HG02798 (cell line): ENCODE measurements around the gene TNP2.
A peak's percentile ranks its signal among the peaks of the same experiment; 100 is the strongest.

Source experiments
- ATAC-seq: cut with Tn5 transposase; IDR thresholded peaks from one replicate; pipeline ENCODE4 v1.9.1; 2021; ENCODE audit warnings: mild to moderate bottlenecking; ENCODE audit not compliant: unreplicated experiment, poor library complexity

The TNP2 gene

GRCh38 chr16:11268921-11269375 is at the start of gene TNP2:
Gene TNP2 (minus strand): TSS chr16:11269325. CDS start chr16:11269262, 63 bp downstream.
- no peak for ATAC-seq

GRCh38 chr16:11318817-11319216 is 49.7 kb upstream of the TNP2 start:
- no peak for ATAC-seq

GRCh38 chr16:11316331-11317015 is 47.3 kb upstream of the TNP2 start:
- no peak for ATAC-seq

- ATAC-seq = no peak
Measured at GRCh38 chr16:11315510-11315909, 46.4 kb upstream of the TNP2 start.

GRCh38 chr16:11314309-11314894 is 45.3 kb upstream of the TNP2 start:
- ATAC-seq = no peak

GRCh38 chr16:11313493-11314308 is 44.6 kb upstream of the TNP2 start:
- ATAC-seq = no peak

- ATAC-seq = no peak
Measured at GRCh38 chr16:11312718-11313492, 43.8 kb upstream of the TNP2 start.

- peak; percentile 36 for ATAC-seq
Measured at GRCh38 chr16:11310997-11311561, 42.0 kb upstream of the TNP2 start.

GRCh38 chr16:11310634-11310977 is 41.5 kb upstream of the TNP2 start:
- ATAC-seq = no peak

GRCh38 chr16:11309895-11310633 is 40.9 kb upstream of the TNP2 start:
- peak; percentile 48 for ATAC-seq

- peak; percentile 39 for ATAC-seq
Measured at GRCh38 chr16:11308493-11309283, 39.6 kb upstream of the TNP2 start.

- no peak for ATAC-seq
Measured at GRCh38 chr16:11307639-11308492, 38.7 kb upstream of the TNP2 start.

- no peak for ATAC-seq
Measured at GRCh38 chr16:11306997-11307638, 38.0 kb upstream of the TNP2 start.

GRCh38 chr16:11306381-11306780 is 37.3 kb upstream of the TNP2 start:
- no peak for ATAC-seq

- no peak for ATAC-seq
Measured at GRCh38 chr16:11303405-11304138, 34.4 kb upstream of the TNP2 start.

GRCh38 chr16:11302977-11303376 is 33.9 kb upstream of the TNP2 start:
- ATAC-seq = no peak
